Esophagus mucosa (tissue), 1 donor: ENCODE data around the gene CTDSPL2. TPM values are rescaled to one million over a fixed set of nuclear protein-coding genes. Genes with fewer than 3 reads are reported as not detected.
"Not testable (repeated sequence)": the region's sequence is repeated elsewhere in the genome, so short reads cannot be mapped to it uniquely, and the experiment has no call there.

Source experiments
- ATAC-seq: fragments of 200-7000 bp; cut with Tn5 transposase; one replicate; pipeline ENCODE4 v1.9.1; 2020
- total RNA-seq: library from RNA; stranded (reverse); gene quantifications from one replicate; pipeline ENCODE4 v1.2.4, GENCODE V29; 2023
- donor health status: DM: yes; HTN: yes; CAD: no.

Gene CTDSPL2
- total RNA-seq, result 22.8 TPM

- peak; percentile 99 for ATAC-seq
These were observed at the start of gene CTDSPL2 for GRCh38 chr15:44426975-44427755. Gene CTDSPL2, plus strand, starts transcription at chr15:44427629. Its CDS starts 31,386 bp downstream, at chr15:44459015.

DNA sequence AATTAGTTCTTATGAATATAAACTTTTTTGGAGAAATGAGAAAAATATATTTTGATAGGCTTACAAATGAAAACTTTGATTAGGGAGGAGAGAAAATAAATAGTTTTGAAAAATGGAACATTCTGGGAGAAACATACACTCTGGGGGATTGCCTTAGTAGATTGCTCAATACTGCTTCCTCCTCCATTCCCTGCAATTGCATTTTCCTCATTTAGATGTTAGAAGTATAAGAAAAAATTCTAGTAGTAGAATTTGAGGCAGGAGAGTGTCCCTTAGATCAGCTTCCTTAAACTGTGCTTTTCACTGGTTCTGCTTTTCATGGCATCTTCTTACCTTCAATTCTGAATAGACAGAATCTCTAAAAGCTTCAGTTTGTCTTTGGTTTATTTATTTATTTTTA is 46.2 kb upstream of the CTDSPL2 start:
- ATAC-seq, result no peak

GRCh38 chr15:44385344-44385942 is 42.0 kb upstream of the CTDSPL2 start:
- ATAC-seq, result no peak

DNA sequence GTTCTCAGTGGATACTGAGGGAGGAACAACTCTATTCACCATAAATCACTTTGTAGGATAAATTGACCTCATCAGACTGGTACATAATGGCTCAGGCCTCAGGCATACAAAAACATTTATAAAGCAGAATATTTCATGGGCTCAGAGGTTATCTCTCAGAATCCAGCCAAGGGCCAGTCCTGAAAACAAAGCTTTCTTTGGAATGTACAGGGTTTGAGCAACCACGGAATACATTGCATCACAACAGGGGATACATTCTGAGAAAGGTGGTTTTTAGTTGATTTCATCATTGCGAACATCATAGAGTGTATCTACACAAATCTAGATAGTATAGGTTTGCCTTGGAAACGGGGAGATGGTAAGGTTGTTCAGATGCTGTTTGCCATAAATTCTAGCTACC is 33.4 kb upstream of the CTDSPL2 start:
- no peak for ATAC-seq

DNA sequence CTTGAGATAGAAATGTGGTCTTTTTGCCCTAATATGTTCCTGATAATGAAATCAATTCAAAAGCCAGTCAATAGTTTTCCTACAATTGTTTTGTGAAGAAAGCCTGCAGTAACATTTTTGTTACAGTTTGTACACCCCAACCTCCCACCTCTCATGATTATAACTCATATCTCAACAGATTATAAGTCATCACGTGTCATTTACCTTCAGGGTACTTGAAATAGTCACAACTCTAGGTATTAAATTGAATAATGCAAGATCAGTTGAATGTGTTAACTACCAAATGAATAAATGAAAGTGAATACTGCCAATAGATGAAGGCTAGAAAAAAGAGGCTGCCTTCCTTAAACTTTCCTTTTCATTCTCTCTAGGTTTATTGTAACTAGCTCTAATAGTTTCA is 32.9 kb upstream of the CTDSPL2 start:
- ATAC-seq, result no peak

GRCh38 chr15:44397869-44398268 is 29.6 kb upstream of the CTDSPL2 start:
- no peak for ATAC-seq

GRCh38 chr15:44414001-44414400 is 13.4 kb upstream of the CTDSPL2 start:
- no peak for ATAC-seq

- peak; percentile 53 for ATAC-seq
These were observed 611 bp downstream of the CTDSPL2 start for GRCh38 chr15:44427756-44428724.

DNA sequence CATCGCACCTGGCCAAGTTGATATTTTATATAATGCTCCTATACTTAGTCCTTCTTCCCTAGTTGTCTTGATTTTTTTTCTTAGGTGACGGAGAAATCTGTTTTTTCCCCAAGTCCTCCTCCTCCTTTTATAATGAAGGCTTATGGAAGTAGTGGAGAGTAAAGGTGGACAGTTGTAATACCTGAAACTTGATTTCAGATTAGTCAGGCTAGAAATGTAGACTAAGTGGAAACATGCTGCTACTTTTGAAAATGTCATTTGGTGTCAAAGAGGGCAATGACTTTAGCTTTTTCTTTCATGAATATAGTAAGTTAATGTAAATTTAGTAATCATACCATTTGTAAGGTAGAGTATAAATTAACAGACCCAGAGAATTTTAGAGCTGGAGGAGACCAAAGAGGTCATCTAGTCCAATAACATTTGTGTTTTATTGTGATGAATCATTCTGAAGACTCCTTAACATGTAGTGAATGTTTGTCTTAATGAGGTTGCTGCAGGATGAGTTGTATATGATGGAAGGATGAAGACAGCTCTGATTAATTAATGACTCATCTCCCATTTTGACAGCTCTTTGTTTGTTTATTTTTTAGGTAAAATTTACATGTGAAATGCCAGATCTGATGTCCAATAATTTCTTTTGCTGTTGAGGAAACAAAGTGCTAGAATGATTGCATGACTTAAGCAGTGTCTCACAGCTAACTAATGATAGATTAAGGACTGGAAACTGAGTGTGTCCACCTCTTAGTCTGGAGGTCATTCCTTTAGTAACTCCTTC is 8.7 kb downstream of the CTDSPL2 start:
- ATAC-seq, result no peak

DNA sequence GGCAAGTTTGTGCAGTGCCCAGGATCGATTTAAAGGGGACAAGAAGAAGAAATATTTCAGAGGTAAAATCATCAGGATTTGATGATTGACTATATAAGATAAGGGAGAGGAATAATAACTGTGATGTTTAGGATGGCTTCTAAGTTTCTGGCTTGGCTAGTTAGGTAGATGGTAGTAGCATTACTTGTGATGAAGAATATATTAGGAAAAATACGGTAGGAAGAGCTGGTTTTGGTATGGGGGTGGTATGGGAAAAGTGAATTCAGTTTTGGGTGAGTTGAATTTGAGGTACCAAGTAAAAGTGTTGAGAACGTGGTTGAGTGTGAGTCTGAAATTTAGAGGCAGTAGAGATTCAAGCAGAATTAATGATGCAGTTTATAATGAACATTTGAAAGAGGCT is 11.0 kb downstream of the CTDSPL2 start:
- ATAC-seq, result no peak

- ATAC-seq, result no peak
These were observed 13.7 kb downstream of the CTDSPL2 start for GRCh38 chr15:44441095-44441501.

DNA sequence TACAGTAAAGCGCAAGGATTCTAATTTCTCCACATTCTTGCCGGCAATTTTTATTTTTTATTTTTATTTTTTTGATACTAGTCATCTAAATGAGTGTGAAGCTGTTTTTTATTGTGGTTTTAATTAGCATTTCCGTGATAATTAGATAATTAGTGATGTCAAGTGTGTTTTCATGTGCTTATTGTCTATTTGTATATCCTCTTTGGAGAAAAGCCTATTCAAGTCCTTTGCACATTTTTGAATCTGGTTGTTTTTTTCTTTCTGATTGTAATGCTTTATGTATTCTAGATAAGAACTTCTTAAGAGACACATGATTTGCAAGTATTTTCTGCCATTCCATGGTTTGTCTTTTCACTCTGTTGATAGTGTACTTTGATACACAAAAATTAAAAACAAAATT is 16.1 kb downstream of the CTDSPL2 start:
- no peak for ATAC-seq

GRCh38 chr15:44447772-44448376 is 20.4 kb downstream of the CTDSPL2 start:
- no peak for ATAC-seq

- ATAC-seq, result no peak
These were observed 22.7 kb downstream of the CTDSPL2 start for GRCh38 chr15:44450172-44450571.

- ATAC-seq, result not testable (repeated sequence)
These were observed 26.3 kb downstream of the CTDSPL2 start for GRCh38 chr15:44453578-44454283.

DNA sequence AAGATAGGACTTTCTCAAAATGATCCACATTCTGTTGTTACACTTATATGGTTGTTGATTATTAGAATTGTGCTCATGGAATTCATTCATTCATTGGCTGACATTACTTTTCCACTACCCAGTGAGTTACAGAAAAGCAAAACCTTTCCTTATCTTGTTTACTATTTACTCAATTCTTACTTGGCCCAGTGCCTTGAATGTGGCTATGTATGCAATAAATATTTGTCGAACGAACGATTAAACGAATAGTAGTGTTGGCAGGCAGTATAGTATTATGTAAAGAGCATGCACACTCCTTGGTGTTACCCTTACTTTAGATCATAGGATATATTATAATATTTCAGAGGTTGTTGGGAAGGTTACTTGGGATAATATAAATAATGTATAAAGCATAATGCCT is 31.0 kb downstream of the CTDSPL2 start:
- no peak for ATAC-seq

GRCh38 chr15:44468709-44469385 is 41.4 kb downstream of the CTDSPL2 start:
- ATAC-seq, result peak; percentile 66

- no peak for ATAC-seq
These were observed 44.5 kb downstream of the CTDSPL2 start for GRCh38 chr15:44471885-44472455.

GRCh38 chr15:44479343-44479742 is 51.9 kb downstream of the CTDSPL2 start:
- ATAC-seq, result no peak

- no peak for ATAC-seq
These were observed 54.7 kb downstream of the CTDSPL2 start for GRCh38 chr15:44482090-44482489.
